Lower leg skin (tissue), 4 donors: ENCODE results near the gene IL12RB2. TPM values are rescaled to one million over a fixed set of nuclear protein-coding genes. Genes with fewer than 3 reads are reported as not detected.

ENCODE experiments used
- DNase-seq, 2 donors: peaks; one replicate each; pipeline ENCODE4 v3.0.0-alpha.2; 2019; ENCODE audit warnings: low spot score in 2 of 2
- H3K4me3 ChIP-seq: fragments of 200-600 bp; sonication (generic); 2 replicates; pipeline ENCODE4 v1.5.1; 2017; ENCODE audit warnings: mild to moderate bottlenecking, low read depth; ENCODE audit not compliant: poor library complexity, severe bottlenecking
- POLR2A ChIP-seq, 2 donors: fragments of 450-650 bp; IDR thresholded peaks; one replicate each; pipeline ENCODE4 v1.6.1; 2016 to 2017; ENCODE audit warnings: antibody characterized with exemption in 2 of 2, mild to moderate bottlenecking in 1 of 2, moderate library complexity in 1 of 2
- WGBS, 2 donors: methylation state at CpG; one replicate each; pipeline ENCODE4 v1.1.5; 2018; 5-methylcytosine and 5-hydroxymethylcytosine counted together
- intact Hi-C: fragments of 100-400 bp; cut with DNase I; formaldehyde crosslinking; loops from one replicate; pipeline ENCODE4 v1.15.0; 2023; ENCODE audit warnings: low total_unique reads
- total RNA-seq, 4 donors: library from RNA; depleted of rRNA; stranded (reverse); fragments of >200 nt; gene quantifications; one replicate each; pipeline ENCODE4 v1.1.0, GENCODE V29; 2016
- TF ChIP-seq, protein P1 (sequence below), 3 donors: fragments of 450-650 bp; IDR thresholded peaks; one replicate each; pipeline ENCODE4 v1.5.1; 2016; ENCODE audit warnings: antibody characterized with exemption in 3 of 3, mild to moderate bottlenecking in 3 of 3, moderate library complexity in 2 of 3

The IL12RB2 gene
- total RNA-seq, 4 donors from 2014 or later: 0.76 to 3.5 (median 2.2) TPM

GRCh38 chr1:67371043-67371442 is 63.4 kb downstream of the IL12RB2 start:
- no peak for DNase-seq
- intact Hi-C loops: no loop called here
- 77 to 81% methylated on average over 2 of the region's 2 CpGs for WGBS, 2 donors
- H3K4me3 ChIP-seq: no peak overlapping the region
- TF ChIP-seq POLR2A (IDR thresholded peaks at IDR 0.05): no peak
- TF ChIP-seq, protein P1, sequence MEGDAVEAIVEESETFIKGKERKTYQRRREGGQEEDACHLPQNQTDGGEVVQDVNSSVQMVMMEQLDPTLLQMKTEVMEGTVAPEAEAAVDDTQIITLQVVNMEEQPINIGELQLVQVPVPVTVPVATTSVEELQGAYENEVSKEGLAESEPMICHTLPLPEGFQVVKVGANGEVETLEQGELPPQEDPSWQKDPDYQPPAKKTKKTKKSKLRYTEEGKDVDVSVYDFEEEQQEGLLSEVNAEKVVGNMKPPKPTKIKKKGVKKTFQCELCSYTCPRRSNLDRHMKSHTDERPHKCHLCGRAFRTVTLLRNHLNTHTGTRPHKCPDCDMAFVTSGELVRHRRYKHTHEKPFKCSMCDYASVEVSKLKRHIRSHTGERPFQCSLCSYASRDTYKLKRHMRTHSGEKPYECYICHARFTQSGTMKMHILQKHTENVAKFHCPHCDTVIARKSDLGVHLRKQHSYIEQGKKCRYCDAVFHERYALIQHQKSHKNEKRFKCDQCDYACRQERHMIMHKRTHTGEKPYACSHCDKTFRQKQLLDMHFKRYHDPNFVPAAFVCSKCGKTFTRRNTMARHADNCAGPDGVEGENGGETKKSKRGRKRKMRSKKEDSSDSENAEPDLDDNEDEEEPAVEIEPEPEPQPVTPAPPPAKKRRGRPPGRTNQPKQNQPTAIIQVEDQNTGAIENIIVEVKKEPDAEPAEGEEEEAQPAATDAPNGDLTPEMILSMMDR (IDR thresholded peaks at IDR 0.05): no peak

DNA sequence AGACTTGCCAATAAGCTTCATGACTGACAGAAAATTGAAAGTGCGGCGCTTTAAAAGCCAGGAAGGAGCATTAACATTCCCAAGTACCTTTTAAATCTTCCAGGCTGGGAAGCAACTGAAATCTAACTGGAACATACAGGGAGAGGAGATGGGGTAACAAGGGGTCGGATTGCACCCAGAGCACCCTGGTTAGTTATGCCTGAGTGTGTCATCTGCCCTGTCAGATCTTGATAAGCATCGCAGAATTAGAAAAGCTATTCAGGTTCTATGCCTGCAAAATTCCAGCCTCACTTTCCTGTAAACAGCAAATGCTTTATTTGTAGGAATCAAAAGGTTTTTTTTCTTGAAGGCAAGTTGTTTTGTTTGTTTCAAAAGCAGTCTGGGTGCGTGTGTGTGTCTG is 64.0 kb downstream of the IL12RB2 start:
- no peak for DNase-seq
- no peak overlapping the region for H3K4me3 ChIP-seq
- WGBS, 2 donors: 60 to 69% methylated on average over 5 of the region's 5 CpGs
- no peak for TF ChIP-seq POLR2A (IDR thresholded peaks at IDR 0.05)
- TF ChIP-seq, protein P1 (IDR thresholded peaks at IDR 0.05): no peak
- intact Hi-C loops: no loop called here

- 30 to 37% methylated on average over 3 of the region's 3 CpGs for WGBS, 2 donors
- no peak for DNase-seq
- intact Hi-C loops: no loop called here
Observed at GRCh38 chr1:67372136-67372535, 64.5 kb downstream of the IL12RB2 start.

GRCh38 chr1:67372898-67373297 is 65.2 kb downstream of the IL12RB2 start:
- no peak for TF ChIP-seq POLR2A (IDR thresholded peaks at IDR 0.05)
- TF ChIP-seq, protein P1 (IDR thresholded peaks at IDR 0.05): no peak
- intact Hi-C loops: no loop called here
- DNase-seq: no peak
- no peak overlapping the region for H3K4me3 ChIP-seq

More at GRCh38 chr1:67372136-67372535, 64.5 kb downstream of the IL12RB2 start:
- TF ChIP-seq POLR2A (IDR thresholded peaks at IDR 0.05): no peak
- TF ChIP-seq, protein P1 (IDR thresholded peaks at IDR 0.05): no peak
- no peak overlapping the region for H3K4me3 ChIP-seq

DNA sequence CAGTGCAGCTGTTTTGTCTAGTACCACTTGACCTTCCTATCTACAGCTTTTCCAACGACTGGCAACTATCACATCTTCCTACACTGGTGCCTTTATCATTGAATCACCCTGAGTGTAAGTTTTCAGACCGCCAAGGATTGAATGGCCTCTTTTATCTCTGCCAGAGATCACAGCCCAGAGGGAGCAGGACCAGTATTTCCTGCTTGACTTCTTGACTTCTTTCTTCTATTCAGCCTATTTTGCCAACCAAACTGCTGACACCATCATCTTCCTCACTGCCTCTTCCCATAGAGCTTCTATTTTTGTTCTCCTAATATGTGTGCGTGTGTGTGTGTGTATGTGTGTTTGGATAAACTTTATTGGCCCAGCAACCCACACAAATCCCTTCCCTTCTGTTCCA is 68.7 kb downstream of the IL12RB2 start:
- TF ChIP-seq, protein P1 (IDR thresholded peaks at IDR 0.05): no peak
- TF ChIP-seq POLR2A (IDR thresholded peaks at IDR 0.05): no peak
- DNase-seq: no peak
- WGBS, 2 donors: 27 to 34% methylated on average over 3 of the region's 3 CpGs
- intact Hi-C loops: no loop called here
- no peak overlapping the region for H3K4me3 ChIP-seq

GRCh38 chr1:67377253-67377652 is 69.6 kb downstream of the IL12RB2 start:
- H3K4me3 ChIP-seq: no peak overlapping the region
- no peak for TF ChIP-seq POLR2A (IDR thresholded peaks at IDR 0.05)
- TF ChIP-seq, protein P1 (IDR thresholded peaks at IDR 0.05): no peak
- WGBS, 2 donors: 85 to 100% methylated on average over 1 of the region's 1 CpG
- intact Hi-C loops: no loop called here
- DNase-seq: no peak
